SK-N-SH (cell line): ENCODE results near the gene AFAP1L1. TPM values are rescaled to one million over a fixed set of nuclear protein-coding genes. Genes with fewer than 3 reads are reported as not detected.

Experiments used
- CTCF ChIA-PET: fragments of 300-600, 350-600 bp; formaldehyde crosslinking; extraction: SDS; loops from one replicate; lab custom pipeline; 2021; lab: Yijun Ruan, JAX
- POLR2A ChIA-PET: fragments of 350-600 bp; sonication (Branson Sonifier 250); formaldehyde crosslinking; extraction: SDS; loops from one replicate; lab custom pipeline; 2020; ENCODE audit warnings: antibody characterized with exemption, inconsistent platforms; lab: Yijun Ruan, JAX
- DNase-seq: peaks from one replicate; pipeline ENCODE4 v3.0.0; 2012
- H2AFZ ChIP-seq: fragments of 200-600 bp; sonication (generic); 2 replicates; pipeline ENCODE4 v1.8.1; 2016; ENCODE audit warnings: antibody characterized with exemption, mild to moderate bottlenecking, low read depth
- H3F3A ChIP-seq: fragments of 200-600 bp; sonication (generic); replicated peaks from 2 replicates; pipeline ENCODE3; 2016; ENCODE audit warnings: antibody characterized with exemption, mild to moderate bottlenecking; ENCODE audit not compliant: insufficient read depth
- H3K27ac ChIP-seq, 2 experiments: fragments of 200-500 bp in 1 of 2; fragments of 200-600 bp in 1 of 2; sonication (Bioruptor generic) in 1 of 2; sonication (generic), shearing (Covaris generic) in 1 of 2; 2 replicates each; pipeline versions ENCODE4 v1.5.1 to v1.6.1; 2014 to 2016; ENCODE audit warnings: low read depth in 2 of 2, inconsistent platforms in 1 of 2, low read length in 1 of 2, mild to moderate bottlenecking in 1 of 2, mixed read lengths in 1 of 2
- H3K27me3 ChIP-seq: fragments of 200-600 bp; sonication (generic), shearing (Covaris generic); 2 replicates; pipeline ENCODE4 v1.6.1; 2016; ENCODE audit warnings: mixed run types; ENCODE audit not compliant: insufficient read depth
- H3K36me3 ChIP-seq, 2 experiments: fragments of 200-500 bp in 1 of 2; fragments of 200-600 bp in 1 of 2; sonication (Bioruptor generic) in 1 of 2; sonication (generic) in 1 of 2; replicated peaks in 1 of 2; 2 replicates each; pipeline versions ENCODE3 to v1.5.1; 2014 to 2016; ENCODE audit warnings: low read length in 1 of 2, mild to moderate bottlenecking in 1 of 2; ENCODE audit not compliant: insufficient read depth in 2 of 2, control insufficient read depth in 1 of 2
- H3K4me1 ChIP-seq, 2 experiments: fragments of 200-500 bp in 1 of 2; fragments of 200-600 bp in 1 of 2; sonication (Bioruptor generic) in 1 of 2; sonication (generic), shearing (Covaris generic) in 1 of 2; 2 replicates each; pipeline versions ENCODE4 v1.5.1 to v1.6.1; 2014 to 2016; ENCODE audit warnings: low read depth in 1 of 2, low read length in 1 of 2, mixed run types in 1 of 2; ENCODE audit not compliant: insufficient read depth in 2 of 2, control insufficient read depth in 1 of 2
- H3K4me2 ChIP-seq: fragments of 200-600 bp; sonication (generic), shearing (Covaris generic); 2 replicates; pipeline ENCODE4 v1.6.1; 2017; ENCODE audit warnings: mixed run types
- H3K4me3 ChIP-seq, 2 experiments: fragments of 200-500 bp in 1 of 2; fragments of 200-600 bp in 1 of 2; sonication (Bioruptor generic) in 1 of 2; sonication (generic), shearing (Covaris generic) in 1 of 2; 2 replicates each; pipeline versions ENCODE4 v1.5.1 to v1.8.1; 2014 to 2016; ENCODE audit warnings: low read depth in 2 of 2, inconsistent platforms in 1 of 2, low read length in 1 of 2, mild to moderate bottlenecking in 1 of 2, mixed read lengths in 1 of 2, moderate library complexity in 1 of 2
- H3K79me2 ChIP-seq: fragments of 200-600 bp; sonication (generic); 2 replicates; pipeline ENCODE4 v1.8.1; 2017; ENCODE audit warnings: mild to moderate bottlenecking; ENCODE audit not compliant: insufficient read depth
- H3K9ac ChIP-seq: fragments of 200-600 bp; sonication (generic); 2 replicates; pipeline ENCODE4 v1.6.1; 2017; ENCODE audit warnings: mixed run types
- H3K9me2 ChIP-seq: fragments of 200-600 bp; sonication (generic); 2 replicates; pipeline ENCODE4 v1.6.1; 2017; ENCODE audit warnings: mixed run types
- H3K9me3 ChIP-seq: fragments of 200-600 bp; sonication (generic); 2 replicates; pipeline ENCODE4 v1.6.1; 2017; ENCODE audit warnings: mixed run types, mild to moderate bottlenecking, moderate library complexity
- H4K20me1 ChIP-seq: fragments of 200-600 bp; sonication (generic); 2 replicates; pipeline ENCODE4 v1.6.1; 2017; ENCODE audit warnings: mild to moderate bottlenecking, mixed run types; ENCODE audit not compliant: insufficient read depth
- CHD2 ChIP-seq: fragments of 150-350 bp; IDR thresholded peaks from 2 replicates; pipeline ENCODE4 v1.6.1; 2018; ENCODE audit warnings: low read length; ENCODE audit not compliant: partially characterized antibody
- ELF1 ChIP-seq: IDR thresholded peaks from 2 replicates; pipeline ENCODE4 v1.4.0; 2012
- EZH2phosphoT487 ChIP-seq: fragments of 200-600 bp; sonication (generic); IDR thresholded peaks from 2 replicates; pipeline ENCODE4 v1.6.1; 2017; ENCODE audit warnings: low read depth, mixed run types, mild to moderate bottlenecking, antibody characterized with exemption, moderate library complexity, borderline replicate concordance
- FOXJ3 ChIP-seq: sonication (generic); formaldehyde crosslinking; IDR thresholded peaks from 2 replicates; pipeline ENCODE4 v1.5.1; 2020; ENCODE audit warnings: mild to moderate bottlenecking, missing genetic modification reagents
- IRF3 ChIP-seq: fragments of 150-350 bp; IDR thresholded peaks from 2 replicates; pipeline ENCODE4 v1.6.1; 2016; ENCODE audit warnings: mild to moderate bottlenecking, low read depth, low read length
- JUND ChIP-seq: IDR thresholded peaks from 2 replicates; pipeline ENCODE4 v1.4.0; 2012
- MAX ChIP-seq: IDR thresholded peaks from 2 replicates; pipeline ENCODE4 v1.4.0; 2012; ENCODE audit warnings: low read depth
- MXI1 ChIP-seq: IDR thresholded peaks from 2 replicates; pipeline ENCODE4 v1.6.1; 2012; ENCODE audit warnings: mild to moderate bottlenecking, low read depth, low read length, improper control_type of control experiment
- NRF1 ChIP-seq: IDR thresholded peaks from 2 replicates; pipeline ENCODE4 v1.6.1; 2012; ENCODE audit warnings: low read depth, mild to moderate bottlenecking, low read length
- PBX3 ChIP-seq: IDR thresholded peaks from 2 replicates; pipeline ENCODE4; 2012
- POLR2AphosphoS5 ChIP-seq: IDR thresholded peaks from 2 replicates; pipeline ENCODE4 v1.6.1; 2012; ENCODE audit warnings: low read depth, low read length
- RCOR1 ChIP-seq: fragments of 150-350 bp; IDR thresholded peaks from 2 replicates; pipeline ENCODE4 v1.6.1; 2017; ENCODE audit warnings: antibody characterized with exemption, low read length
- RXRA ChIP-seq: IDR thresholded peaks from 2 replicates; pipeline ENCODE4 v1.4.0; 2012; ENCODE audit warnings: low read depth, mild to moderate bottlenecking, borderline replicate concordance
- SIN3A ChIP-seq: IDR thresholded peaks from 2 replicates; pipeline ENCODE4 v1.6.1; 2012; ENCODE audit warnings: low read depth, mild to moderate bottlenecking, low read length, moderate library complexity, borderline replicate concordance
- TEAD4 ChIP-seq: IDR thresholded peaks from 2 replicates; pipeline ENCODE4 v1.4.0; 2012; ENCODE audit warnings: mild to moderate bottlenecking, borderline replicate concordance; ENCODE audit not compliant: insufficient read depth
- USF1 ChIP-seq: IDR thresholded peaks from 2 replicates; pipeline ENCODE4 v1.4.0; 2012; ENCODE audit warnings: low read depth, borderline replicate concordance
- USF2 ChIP-seq: fragments of 150-350 bp; IDR thresholded peaks from 2 replicates; pipeline ENCODE4 v1.6.1; 2017; ENCODE audit warnings: antibody characterized with exemption, low read length, low read depth, borderline replicate concordance
- ZBTB33 ChIP-seq: IDR thresholded peaks from 2 replicates; pipeline ENCODE4 v1.4.0; 2012; ENCODE audit warnings: low read depth, borderline replicate concordance
- WGBS: methylation state at CpG from one replicate; pipeline ENCODE4 v1.1.6; 2017; ENCODE audit warnings: low lambda C conversion rate; 5-methylcytosine and 5-hydroxymethylcytosine counted together
- polyA plus RNA-seq, 3 experiments: library from polyadenylated mRNA; depleted of rRNA; stranded (reverse); fragments of >200 nt; gene quantifications; 2 replicates each; pipeline ENCODE4 v1.2.3, GENCODE V29; 2012

Gene AFAP1L1
- polyA plus RNA-seq, 1 of the 3 experiments (the other 2 are of a cell fraction) = 0.82 TPM

- DNase-seq = no peak
- Histone ChIP-seq H3K27me3 (no peaks in the 10 kb centered on the region), H3K4me2 (no peak overlapping the region), H3K9me3 (no peaks in the 10 kb centered on the region), H3K9me2 (no peaks in the 10 kb centered on the region), H3K36me3 (no peaks in the 10 kb centered on the region), H2AFZ (no peak overlapping the region)
- TF ChIP-seq IRF3 (no peak), ZBTB33 (no peak), TEAD4 (no peak), CHD2 (no peak), USF2 (no peak), ELF1 (no peak)
- TF ChIP-seq, all 33 proteins: peak for 0
- ChIA-PET POLR2A (no interaction called here), CTCF (interaction anchor here (0.6 to 2.8 kb wide), 5 partner anchors 11 to 245 kb away, joined by 3 to 12 read pairs (median 4); no protein-coding TSS in a partner anchor)
- no peak overlapping the region for H3K9ac ChIP-seq
- H4K20me1 ChIP-seq = no peaks in the 10 kb centered on the region
- no peak overlapping the region for H3K4me3 ChIP-seq
- no peaks in the 10 kb centered on the region for H3K79me2 ChIP-seq
- H3K4me1 ChIP-seq = no peaks in the 10 kb centered on the region; a peak in 1 of 4 replicates
- peaks cover 5% of the 10 kb centered on the region for H3F3A ChIP-seq
- WGBS = 35% methylated on average over 1 of the region's 1 CpG
- H3K27ac ChIP-seq = no peak overlapping the region
Measured at GRCh38 chr5:149280124-149280523, 8.5 kb downstream of the AFAP1L1 start.

GRCh38 chr5:149280802-149281201 is 9.1 kb downstream of the AFAP1L1 start:
- Histone ChIP-seq H3K4me1 (no peaks in the 10 kb centered on the region; a peak in 1 of 4 replicates), H3K79me2 (no peaks in the 10 kb centered on the region), H3K4me3 (no peak overlapping the region), H3K36me3 (no peaks in the 10 kb centered on the region), H3F3A (peaks cover 5% of the 10 kb centered on the region), H3K4me2 (no peak overlapping the region), H3K9ac (no peak overlapping the region), H4K20me1 (no peaks in the 10 kb centered on the region), H3K9me3 (no peaks in the 10 kb centered on the region), H3K9me2 (no peaks in the 10 kb centered on the region), H2AFZ (no peak overlapping the region)
- CTCF ChIA-PET = interaction anchor here (1.3 to 2.8 kb wide), 2 partner anchors 12 to 166 kb away, joined by 3 to 12 read pairs; no protein-coding TSS in a partner anchor
- POLR2A ChIA-PET = no interaction called here
- 89% methylated on average over 4 of the region's 4 CpGs for WGBS
- TF ChIP-seq MXI1 (no peak), RXRA (no peak), NRF1 (no peak), SIN3A (no peak), FOXJ3 (CRISPR knock-in tag) (no peak), MAX (no peak), PBX3 (no peak), POLR2AphosphoS5 (no peak), EZH2phosphoT487 (no peak), JUND (no peak), RCOR1 (no peak), USF1 (no peak)
- TF ChIP-seq, all 33 proteins: peak for 0
- Histone ChIP-seq H3K27ac (no peak overlapping the region), H3K27me3 (no peaks in the 10 kb centered on the region)
- no peak for DNase-seq
